ENCODE data around the gene CTTNBP2NL.

The CTTNBP2NL gene

GRCh38 chr1:112501810-112502641, 106.0 kb downstream of the CTTNBP2NL start:
- H3K9ac ChIP-seq (ENCODE audit: low read depth, low read length) = no peak overlapping the region
- WGBS = 3% methylated on average over 65 of the region's 65 CpGs
- H3K4me3 ChIP-seq (ENCODE audit: low read length) = peak overlapping the region; percentile 53

DNA sequence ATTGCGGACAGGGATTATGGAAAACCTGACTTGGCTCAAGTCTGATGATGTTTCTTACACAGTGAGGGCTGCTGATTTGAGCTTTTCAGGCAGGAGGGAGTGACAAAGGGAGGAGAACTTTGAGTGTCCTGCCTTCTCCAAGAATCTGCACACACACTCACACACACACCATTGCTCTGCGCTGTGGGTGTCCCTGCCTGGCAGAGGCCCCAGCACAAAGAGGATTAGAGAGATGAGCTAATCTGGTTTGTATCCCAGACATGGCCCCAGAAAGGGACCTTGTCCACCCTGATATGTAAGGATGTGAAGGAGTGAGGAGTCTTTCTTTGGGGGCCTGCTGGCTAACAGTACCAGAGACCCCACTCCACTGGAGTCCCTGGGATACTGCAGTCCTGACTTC, 106.8 kb downstream of the CTTNBP2NL start:
- H3K9me3 ChIP-seq (ENCODE audit: insufficient read depth, low read depth, low read length) = no peaks in the 10 kb centered on the region
- H3K36me3 ChIP-seq (ENCODE audit: insufficient read depth, low read length) = no peaks in the 10 kb centered on the region
- H3K27me3 ChIP-seq (ENCODE audit: insufficient read depth, low read length) = peaks cover 88% of the 10 kb centered on the region
- WGBS = 59% methylated on average over 2 of the region's 2 CpGs
- no peak overlapping the region for H3K27ac ChIP-seq (ENCODE audit: low read depth, low read length)
- peaks cover 15% of the 10 kb centered on the region for H3K4me1 ChIP-seq (ENCODE audit: insufficient read depth, low read length)
- peak overlapping the region; percentile 53; the same call in 1 of the 2 replicates for H3K4me3 ChIP-seq (ENCODE audit: low read length)
- H3K9ac ChIP-seq (ENCODE audit: low read depth, low read length) = no peak overlapping the region

More at GRCh38 chr1:112501810-112502641, 106.0 kb downstream of the CTTNBP2NL start:
- no peaks in the 10 kb centered on the region for H3K36me3 ChIP-seq (ENCODE audit: insufficient read depth, low read length)
- H3K27me3 ChIP-seq (ENCODE audit: insufficient read depth, low read length) = peaks cover 80% of the 10 kb centered on the region
- no peak overlapping the region for H3K27ac ChIP-seq (ENCODE audit: low read depth, low read length)
- peaks cover 15% of the 10 kb centered on the region for H3K4me1 ChIP-seq (ENCODE audit: insufficient read depth, low read length)
- no peaks in the 10 kb centered on the region for H3K9me3 ChIP-seq (ENCODE audit: insufficient read depth, low read depth, low read length)

DNA sequence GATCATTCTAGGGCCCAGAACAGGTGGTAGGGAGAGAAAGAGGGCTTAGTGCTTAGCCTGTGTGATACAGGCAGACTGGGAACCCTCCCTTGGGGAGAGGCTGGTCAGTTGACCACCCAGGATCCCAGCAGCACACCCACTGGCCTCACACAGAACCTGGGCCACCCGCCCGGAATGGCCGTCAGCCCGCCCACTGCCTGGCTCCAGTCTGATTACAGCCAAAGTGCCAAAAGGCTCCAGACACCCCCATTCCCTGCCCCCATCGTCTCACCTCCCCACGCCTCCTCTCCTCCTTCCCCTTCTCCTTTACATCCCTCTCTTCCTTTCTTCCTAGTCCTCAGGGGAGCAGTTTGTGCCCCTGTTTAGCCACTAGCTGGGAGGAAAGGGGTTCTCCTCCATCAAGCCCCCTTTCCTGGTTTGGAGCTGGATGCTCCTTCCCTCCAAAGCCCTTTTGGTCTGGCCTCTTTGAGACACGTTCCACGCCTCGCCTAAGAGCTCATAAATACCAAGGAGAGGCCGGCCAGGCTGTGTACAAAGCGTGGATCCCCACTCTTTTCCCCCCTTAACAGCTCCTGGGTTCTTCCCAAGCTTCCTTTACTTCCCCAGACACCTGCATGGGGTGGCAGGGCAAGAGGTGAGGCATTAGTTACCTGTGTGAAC, 108.1 kb downstream of the CTTNBP2NL start:
- WGBS = 72% methylated on average over 11 of the region's 11 CpGs
- Histone ChIP-seq H3K9ac (ENCODE audit: low read depth, low read length) (no peak overlapping the region), H3K27me3 (ENCODE audit: insufficient read depth, low read length) (peaks cover 100% of the 10 kb centered on the region), H3K4me3 (ENCODE audit: low read length) (no peak overlapping the region), H3K27ac (ENCODE audit: low read depth, low read length) (no peak overlapping the region), H3K36me3 (ENCODE audit: insufficient read depth, low read length) (no peaks in the 10 kb centered on the region), H3K9me3 (ENCODE audit: insufficient read depth, low read depth, low read length) (no peaks in the 10 kb centered on the region), H3K4me1 (ENCODE audit: insufficient read depth, low read length) (peaks cover 15% of the 10 kb centered on the region)

DNA sequence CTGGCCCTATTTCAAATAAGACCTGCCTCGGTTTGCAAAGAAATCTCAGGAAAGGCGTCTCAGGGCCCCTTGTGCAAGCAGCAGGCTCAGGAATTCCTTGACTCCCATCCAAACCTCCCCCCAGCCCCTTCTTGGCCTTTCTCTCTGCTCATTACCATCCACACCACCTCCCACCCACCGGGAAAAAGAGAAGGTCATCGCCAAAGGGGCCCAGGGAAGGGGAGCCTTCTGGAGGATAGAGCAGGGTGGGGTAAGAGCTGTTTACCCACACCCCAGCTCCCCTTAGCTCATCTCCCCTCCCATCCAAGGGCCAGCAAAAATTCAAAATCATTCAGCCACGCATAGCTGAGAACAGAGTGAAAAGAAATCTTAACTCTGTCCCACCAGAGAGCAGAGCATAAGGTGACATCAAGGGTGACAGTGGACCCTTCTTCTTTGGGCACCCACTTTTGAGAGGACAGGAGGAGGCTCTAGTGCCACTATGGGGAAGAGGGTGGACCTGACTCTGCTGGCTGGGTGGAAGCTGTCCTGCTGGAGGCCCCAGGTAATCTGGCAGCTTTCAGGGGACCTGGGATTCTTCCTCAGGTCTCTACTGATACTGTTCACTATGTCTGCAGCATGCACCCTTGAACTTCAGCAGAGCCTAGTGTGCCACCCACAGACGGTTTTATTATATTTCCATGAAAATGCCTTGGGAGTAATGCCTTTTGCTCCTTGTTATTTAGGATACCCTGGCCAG, 108.8 kb downstream of the CTTNBP2NL start:
- Histone ChIP-seq H3K9ac (ENCODE audit: low read depth, low read length) (no peak overlapping the region), H3K4me3 (ENCODE audit: low read length) (no peak overlapping the region), H3K27ac (ENCODE audit: low read depth, low read length) (no peak overlapping the region), H3K9me3 (ENCODE audit: insufficient read depth, low read depth, low read length) (no peaks in the 10 kb centered on the region), H3K27me3 (ENCODE audit: insufficient read depth, low read length) (peaks cover 100% of the 10 kb centered on the region), H3K36me3 (ENCODE audit: insufficient read depth, low read length) (no peaks in the 10 kb centered on the region), H3K4me1 (ENCODE audit: insufficient read depth, low read length) (peaks cover 18% of the 10 kb centered on the region)
- WGBS = 51% methylated on average over 4 of the region's 6 CpGs

GRCh38 chr1:112505400-112505785, 109.4 kb downstream of the CTTNBP2NL start:
- 81% methylated on average over 1 of the region's 1 CpG for WGBS
- H3K4me3 ChIP-seq (ENCODE audit: low read length) = no peak overlapping the region
- no peaks in the 10 kb centered on the region for H3K9me3 ChIP-seq (ENCODE audit: insufficient read depth, low read depth, low read length)
- H3K9ac ChIP-seq (ENCODE audit: low read depth, low read length) = no peak overlapping the region
- peaks cover 24% of the 10 kb centered on the region for H3K4me1 ChIP-seq (ENCODE audit: insufficient read depth, low read length)
- no peak overlapping the region for H3K27ac ChIP-seq (ENCODE audit: low read depth, low read length)
- H3K36me3 ChIP-seq (ENCODE audit: insufficient read depth, low read length) = no peaks in the 10 kb centered on the region
- peaks cover 100% of the 10 kb centered on the region for H3K27me3 ChIP-seq (ENCODE audit: insufficient read depth, low read length)

DNA sequence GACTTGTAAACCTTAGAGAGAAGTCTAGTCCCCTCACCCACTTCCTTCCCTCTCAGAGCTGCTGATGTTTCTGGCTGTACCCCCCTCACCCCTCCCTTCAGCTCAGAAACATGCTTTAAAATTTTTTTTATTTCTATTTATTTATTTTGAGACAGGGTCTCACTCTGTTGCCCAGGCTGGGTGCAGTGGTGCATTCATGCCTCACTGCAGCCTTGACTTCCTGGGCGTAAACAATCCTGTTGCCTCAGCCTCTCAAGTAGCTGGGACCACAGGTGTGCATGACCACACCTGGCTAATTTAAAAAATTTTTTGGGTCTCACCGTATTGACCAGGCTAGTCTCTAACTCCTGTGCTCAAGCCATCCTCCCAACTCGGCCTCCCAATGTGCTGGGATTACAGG, 109.9 kb downstream of the CTTNBP2NL start:
- Histone ChIP-seq H3K27me3 (ENCODE audit: insufficient read depth, low read length) (peaks cover 100% of the 10 kb centered on the region), H3K4me1 (ENCODE audit: insufficient read depth, low read length) (peaks cover 29% of the 10 kb centered on the region), H3K9ac (ENCODE audit: low read depth, low read length) (no peak overlapping the region), H3K36me3 (ENCODE audit: insufficient read depth, low read length) (no peaks in the 10 kb centered on the region), H3K9me3 (ENCODE audit: insufficient read depth, low read depth, low read length) (no peaks in the 10 kb centered on the region), H3K4me3 (ENCODE audit: low read length) (no peak overlapping the region), H3K27ac (ENCODE audit: low read depth, low read length) (no peak overlapping the region)
- WGBS = 87% methylated on average over 3 of the region's 3 CpGs

GRCh38 chr1:112506306-112506705, 110.3 kb downstream of the CTTNBP2NL start:
- no peak overlapping the region for H3K27ac ChIP-seq (ENCODE audit: low read depth, low read length)
- WGBS = 86% methylated on average over 2 of the region's 2 CpGs
- H3K9ac ChIP-seq (ENCODE audit: low read depth, low read length) = no peak overlapping the region
- H3K4me1 ChIP-seq (ENCODE audit: insufficient read depth, low read length) = peaks cover 33% of the 10 kb centered on the region
- H3K9me3 ChIP-seq (ENCODE audit: insufficient read depth, low read depth, low read length) = no peaks in the 10 kb centered on the region
- no peak overlapping the region for H3K4me3 ChIP-seq (ENCODE audit: low read length)
- H3K27me3 ChIP-seq (ENCODE audit: insufficient read depth, low read length) = peaks cover 100% of the 10 kb centered on the region
- no peaks in the 10 kb centered on the region for H3K36me3 ChIP-seq (ENCODE audit: insufficient read depth, low read length)

GRCh38 chr1:112506731-112507130, 110.7 kb downstream of the CTTNBP2NL start:
- Histone ChIP-seq H3K9ac (ENCODE audit: low read depth, low read length) (no peak overlapping the region), H3K9me3 (ENCODE audit: insufficient read depth, low read depth, low read length) (no peaks in the 10 kb centered on the region), H3K4me3 (ENCODE audit: low read length) (no peak overlapping the region), H3K27ac (ENCODE audit: low read depth, low read length) (no peak overlapping the region), H3K36me3 (ENCODE audit: insufficient read depth, low read length) (no peaks in the 10 kb centered on the region), H3K27me3 (ENCODE audit: insufficient read depth, low read length) (peaks cover 100% of the 10 kb centered on the region), H3K4me1 (ENCODE audit: insufficient read depth, low read length) (peaks cover 34% of the 10 kb centered on the region)
- 81% methylated on average over 8 of the region's 8 CpGs for WGBS

GRCh38 chr1:112507336-112507735, 111.3 kb downstream of the CTTNBP2NL start:
- H3K9me3 ChIP-seq (ENCODE audit: insufficient read depth, low read depth, low read length) = no peaks in the 10 kb centered on the region
- 47% methylated on average over 3 of the region's 9 CpGs for WGBS
- peaks cover 100% of the 10 kb centered on the region for H3K27me3 ChIP-seq (ENCODE audit: insufficient read depth, low read length)
- no peaks in the 10 kb centered on the region for H3K36me3 ChIP-seq (ENCODE audit: insufficient read depth, low read length)
- peak overlapping the region; percentile 64 for H3K4me3 ChIP-seq (ENCODE audit: low read length)
- no peak overlapping the region for H3K9ac ChIP-seq (ENCODE audit: low read depth, low read length)
- H3K27ac ChIP-seq (ENCODE audit: low read depth, low read length) = no peak overlapping the region
- H3K4me1 ChIP-seq (ENCODE audit: insufficient read depth, low read length) = peaks cover 34% of the 10 kb centered on the region

DNA sequence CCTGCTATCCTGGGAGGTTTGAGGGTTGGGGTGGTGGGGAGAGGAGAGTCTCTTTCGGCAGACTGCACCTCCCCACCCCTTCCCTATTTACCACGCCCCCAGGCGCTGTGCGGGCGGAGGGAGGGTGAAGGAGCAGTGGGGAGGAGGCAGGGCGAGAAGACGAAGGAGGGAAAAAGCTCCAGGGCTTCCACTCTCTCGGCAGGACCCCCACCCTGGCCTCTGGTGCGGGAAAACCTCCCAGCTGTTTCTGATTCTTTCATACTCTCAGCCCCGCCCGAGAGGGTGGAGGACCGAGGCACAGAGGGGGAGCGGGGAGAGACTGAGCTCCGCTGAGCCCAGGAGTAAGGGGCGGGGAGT, 111.9 kb downstream of the CTTNBP2NL start:
- peak overlapping the region; percentile 64 for H3K4me3 ChIP-seq (ENCODE audit: low read length)
- no peaks in the 10 kb centered on the region for H3K9me3 ChIP-seq (ENCODE audit: insufficient read depth, low read depth, low read length)
- H3K27me3 ChIP-seq (ENCODE audit: insufficient read depth, low read length) = peaks cover 100% of the 10 kb centered on the region
- no peak overlapping the region for H3K27ac ChIP-seq (ENCODE audit: low read depth, low read length)
- H3K36me3 ChIP-seq (ENCODE audit: insufficient read depth, low read length) = no peaks in the 10 kb centered on the region
- H3K4me1 ChIP-seq (ENCODE audit: insufficient read depth, low read length) = peaks cover 32% of the 10 kb centered on the region
- H3K9ac ChIP-seq (ENCODE audit: low read depth, low read length) = no peak overlapping the region
- under 1% methylated on average over 13 of the region's 15 CpGs for WGBS
